GM18511 (cell line): ENCODE measurements around the gene LPXN.

Source experiments
- ATAC-seq: cut with Tn5 transposase; IDR thresholded peaks from one replicate; pipeline ENCODE4 v1.9.1; 2021; ENCODE audit warnings: mild to moderate bottlenecking, moderate library complexity; ENCODE audit not compliant: unreplicated experiment

The LPXN gene

DNA sequence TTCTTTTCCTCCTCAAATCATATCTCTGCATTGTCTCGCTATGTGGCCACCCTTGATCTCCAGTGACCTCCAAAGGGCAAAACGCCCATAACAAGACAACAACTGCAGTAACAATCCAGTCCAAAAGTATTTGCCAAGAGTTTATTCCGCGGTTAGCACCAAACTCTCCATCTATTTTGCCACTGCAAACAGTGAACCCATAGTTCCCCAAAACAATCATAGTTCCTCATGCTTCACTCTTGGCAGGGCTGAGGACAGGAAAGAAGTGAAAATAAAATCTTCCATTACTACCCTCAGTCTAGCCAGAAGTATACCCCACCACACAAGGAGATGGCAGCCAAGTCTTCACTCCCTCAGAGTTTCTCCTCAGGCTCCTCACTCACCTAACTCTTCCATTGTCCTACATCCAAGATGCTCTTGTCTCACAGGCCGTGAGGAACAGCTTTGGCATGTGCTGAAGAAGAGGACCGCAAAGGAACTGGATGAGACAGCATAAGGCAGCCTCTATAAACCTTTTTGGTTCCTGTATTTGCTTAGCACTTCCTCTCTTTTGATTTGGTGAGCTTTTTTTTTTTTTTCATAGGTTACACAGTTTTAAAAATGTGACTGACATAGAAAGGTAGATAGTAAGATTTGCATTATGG is at the start of gene LPXN:
Gene LPXN, minus strand, starts transcription at position 480 of the 644 bp plus-strand sequence. Its CDS starts 84 bp downstream, at position 396.
- ATAC-seq = no peak

DNA sequence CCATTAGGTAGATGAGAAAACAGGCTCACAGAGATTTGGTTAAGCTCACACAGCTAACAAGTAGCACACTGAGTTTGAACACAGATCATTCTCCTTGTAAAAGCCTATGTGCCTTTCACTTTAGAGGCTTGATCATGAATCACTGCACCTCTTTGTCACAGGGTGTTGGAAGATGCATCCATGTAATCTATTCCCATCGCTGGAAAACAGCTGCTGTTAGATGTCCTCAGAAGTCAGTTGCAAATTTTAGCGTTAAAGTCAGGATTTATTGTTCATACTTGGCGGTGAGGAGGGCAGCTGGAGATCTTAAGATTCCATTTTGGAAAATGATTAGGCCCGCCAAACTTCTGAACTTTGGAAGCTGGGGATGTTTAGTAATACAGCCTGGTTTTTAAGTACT is 49.4 kb upstream of the LPXN start:
- ATAC-seq = no peak

DNA sequence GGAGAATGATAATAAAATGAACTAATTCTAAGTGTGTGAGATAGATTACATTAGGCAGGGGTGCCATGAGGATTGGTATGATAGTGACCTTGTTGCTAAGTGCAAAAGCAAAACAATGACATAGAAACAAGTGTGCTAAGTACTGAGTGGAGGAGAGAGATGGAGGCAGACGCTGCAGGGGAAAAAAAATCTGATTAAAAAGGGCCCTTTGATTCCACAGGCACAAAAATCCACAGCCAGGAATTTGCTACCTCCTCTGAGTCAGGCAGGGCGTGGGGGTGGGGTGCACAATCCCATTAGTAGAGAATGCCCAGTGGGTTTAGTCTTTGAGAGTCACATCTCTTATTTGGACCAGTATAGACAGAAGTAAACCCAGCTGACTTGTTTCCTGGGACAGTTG is 46.7 kb upstream of the LPXN start, which contains the start of gene CNTF:
Gene CNTF, plus strand, starts transcription at position 322 of the 400 bp plus-strand sequence. CDS start 88 bp downstream, outside the sequence.
- no peak for ATAC-seq

DNA sequence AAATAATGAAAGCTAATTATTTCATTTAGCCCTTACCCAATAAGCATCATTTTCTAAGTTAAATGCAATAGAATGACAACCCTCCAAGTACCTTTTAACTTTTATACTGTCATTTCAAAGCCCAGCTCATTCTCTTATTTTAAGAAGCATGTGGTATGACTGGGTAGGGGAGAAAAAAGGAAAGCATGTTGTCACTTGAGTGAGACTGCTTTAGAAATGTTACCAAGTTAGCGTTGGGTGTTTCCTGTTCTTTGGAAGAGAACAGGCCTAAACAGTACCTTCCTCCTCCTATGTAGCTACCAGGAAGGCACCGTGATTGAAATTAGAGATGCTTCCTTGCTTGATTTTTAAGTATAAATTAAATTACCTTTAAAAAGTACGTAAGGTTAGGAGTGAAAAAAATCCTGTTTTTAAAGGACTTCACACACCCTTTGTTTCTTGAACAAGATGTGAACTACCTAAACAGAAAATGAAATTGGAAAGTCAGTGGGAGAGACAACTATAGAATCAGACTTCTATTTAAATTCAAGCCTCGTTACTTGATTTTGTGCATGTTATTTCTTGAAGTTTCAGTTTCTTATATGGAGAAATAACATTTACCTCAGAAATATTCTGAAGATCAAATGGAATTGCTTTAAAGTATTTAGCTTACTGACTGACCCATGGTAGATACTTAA is 46.1 kb upstream of the LPXN start:
- ATAC-seq = no peak

DNA sequence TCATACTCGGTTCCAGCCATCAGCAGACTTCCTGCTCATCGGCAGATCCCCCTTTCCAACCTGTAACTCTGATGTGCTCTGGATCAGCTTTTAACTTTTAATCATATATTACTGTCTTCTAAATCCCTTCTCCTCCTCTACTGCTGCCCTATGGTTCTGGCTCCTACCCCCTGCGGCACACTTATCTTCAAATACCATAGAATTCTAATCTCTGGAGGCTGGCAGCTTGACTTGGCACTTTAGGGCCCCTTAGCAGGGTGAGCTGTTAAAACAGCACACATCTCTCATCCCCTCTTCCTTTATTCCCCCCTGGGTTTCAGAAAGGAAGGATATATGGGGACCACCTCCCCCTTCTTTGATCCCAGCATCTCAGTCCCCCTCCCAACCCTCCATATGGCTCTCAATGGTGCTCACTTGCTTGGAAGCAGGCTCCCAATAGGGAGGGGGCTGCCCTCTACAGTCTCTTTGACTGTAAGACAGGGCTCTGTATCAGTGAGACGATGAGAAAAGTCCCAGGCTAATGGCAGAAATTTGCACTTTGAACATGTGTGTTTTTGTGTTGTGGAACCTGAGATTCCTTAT is 42.4 kb upstream of the LPXN start:
- ATAC-seq = no peak

DNA sequence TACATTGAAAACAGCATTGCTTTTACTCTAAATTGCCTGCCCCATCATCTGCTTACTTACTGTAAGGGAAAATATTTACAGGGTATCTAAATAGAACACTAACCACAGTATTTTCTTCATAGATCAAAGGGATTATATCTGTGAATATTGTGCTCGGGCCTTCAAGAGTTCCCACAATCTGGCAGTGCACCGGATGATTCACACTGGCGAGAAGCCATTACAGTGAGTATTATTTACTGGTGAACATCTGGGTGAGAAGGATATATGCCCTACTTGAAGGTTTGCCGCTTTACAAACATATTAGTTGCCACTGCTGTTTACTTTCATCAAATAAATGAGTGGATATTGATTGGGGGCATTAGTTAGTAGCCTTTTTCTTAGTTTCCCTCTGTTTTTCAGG is 40.9 kb upstream of the LPXN start:
- ATAC-seq = no peak

DNA sequence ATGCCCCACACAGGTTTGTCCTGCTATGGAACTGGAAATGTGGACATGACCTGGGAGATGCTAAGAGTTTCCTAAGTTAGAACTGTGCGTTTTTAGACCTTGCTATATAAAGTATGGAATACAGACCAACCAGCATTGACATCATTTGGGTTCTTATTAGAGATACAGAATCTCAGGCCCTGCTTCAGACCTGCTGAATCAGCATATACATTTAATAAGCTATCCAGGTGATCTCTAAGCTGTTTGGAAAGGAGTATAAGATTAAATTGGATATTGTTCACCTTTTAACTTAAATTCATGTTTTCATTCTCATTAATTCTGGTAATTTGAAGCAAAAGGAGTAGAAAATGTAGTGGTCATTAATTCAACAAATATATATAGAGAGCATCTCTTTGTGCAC is 39.9 kb upstream of the LPXN start:
- no peak for ATAC-seq

DNA sequence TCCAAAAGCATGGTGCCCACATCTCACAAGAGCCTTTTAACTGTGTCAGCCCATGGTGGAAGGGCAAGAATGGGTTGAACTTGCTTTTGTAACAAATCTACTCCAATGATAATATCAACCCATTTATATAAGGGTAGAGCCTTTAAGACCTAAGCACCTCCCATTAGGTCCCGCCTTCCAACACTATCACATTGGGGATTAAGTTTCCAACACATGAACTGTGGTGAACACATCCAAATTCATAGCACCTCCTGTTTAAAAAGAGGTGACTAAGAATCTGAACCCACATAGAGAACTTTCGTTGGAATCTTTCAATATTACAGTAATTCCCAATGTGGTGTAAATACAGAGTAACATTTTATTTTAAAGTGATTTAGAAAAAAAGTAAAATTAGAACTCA is 37.6 kb upstream of the LPXN start:
- no peak for ATAC-seq

DNA sequence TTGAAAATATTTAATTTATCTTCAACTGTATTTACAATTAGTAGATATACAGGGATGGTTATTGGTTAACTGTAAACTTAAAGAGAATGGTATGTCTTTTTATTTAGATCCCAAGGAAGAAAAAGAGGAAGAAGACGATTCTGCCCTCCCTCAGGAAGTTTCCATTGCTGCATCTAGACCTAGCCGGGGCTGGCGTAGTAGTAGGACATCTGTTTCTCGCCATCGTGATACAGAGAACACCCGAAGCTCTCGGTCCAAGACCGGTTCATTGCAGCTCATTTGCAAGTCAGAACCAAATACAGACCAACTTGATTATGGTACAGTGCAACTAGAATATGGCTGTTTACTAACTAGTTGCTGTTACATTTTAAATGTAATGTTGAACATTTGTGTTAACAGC is 34.1 kb upstream of the LPXN start:
- ATAC-seq = no peak

DNA sequence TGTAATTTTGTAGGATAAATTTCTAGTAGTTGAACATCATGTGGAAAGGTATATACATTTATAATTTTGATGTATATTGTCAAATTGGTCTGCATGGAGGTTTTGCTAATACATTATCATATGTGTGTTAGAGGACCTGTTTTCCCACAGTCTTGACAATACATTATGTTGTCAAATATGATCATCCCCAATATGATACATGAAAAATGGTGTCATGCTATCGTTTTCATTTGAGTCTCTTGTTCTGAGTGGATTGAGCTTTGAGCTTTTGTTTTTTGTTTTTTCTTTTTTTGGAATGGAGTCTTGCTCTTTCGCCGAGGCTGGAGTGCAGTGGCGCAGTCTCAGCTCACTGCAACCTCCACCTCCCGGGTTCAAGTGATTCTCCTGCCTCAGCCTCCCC is 32.7 kb upstream of the LPXN start:
- no peak for ATAC-seq

DNA sequence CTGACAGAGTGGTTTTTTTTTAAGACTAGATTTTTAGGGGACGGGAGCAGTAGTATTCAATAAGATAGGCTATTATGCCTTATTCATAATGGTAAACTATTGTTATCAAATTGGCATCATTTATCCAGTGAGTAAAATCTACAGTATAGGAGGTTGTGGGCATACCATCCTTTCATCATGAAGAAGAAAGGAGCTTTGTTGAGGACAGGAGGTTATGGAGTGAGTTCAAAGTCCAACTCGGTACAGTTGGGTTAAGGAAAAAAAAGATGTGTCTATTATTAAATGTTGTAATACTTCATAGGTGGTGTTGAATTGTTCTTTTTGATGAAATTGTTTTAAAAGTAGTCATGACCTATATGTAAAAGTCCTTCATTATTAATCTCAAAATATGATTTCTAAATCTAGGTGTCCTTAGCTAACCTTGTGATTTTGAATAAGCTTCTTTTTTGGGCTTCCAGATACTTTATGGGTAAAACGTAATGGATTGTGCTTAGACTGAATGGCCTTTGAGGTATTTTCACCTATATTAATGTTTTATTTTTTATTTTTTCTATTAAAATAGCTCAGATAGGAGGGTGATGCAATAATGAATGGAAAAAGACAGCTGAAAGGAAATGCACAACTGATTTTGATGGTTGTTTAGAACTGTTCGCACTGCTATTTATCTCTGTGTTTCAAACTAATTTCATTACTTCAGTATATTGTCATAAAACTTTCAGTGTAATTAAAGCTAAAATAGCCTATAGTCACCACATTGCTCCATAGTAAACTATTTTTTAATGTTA is 31.5 kb upstream of the LPXN start:
- ATAC-seq = no peak

DNA sequence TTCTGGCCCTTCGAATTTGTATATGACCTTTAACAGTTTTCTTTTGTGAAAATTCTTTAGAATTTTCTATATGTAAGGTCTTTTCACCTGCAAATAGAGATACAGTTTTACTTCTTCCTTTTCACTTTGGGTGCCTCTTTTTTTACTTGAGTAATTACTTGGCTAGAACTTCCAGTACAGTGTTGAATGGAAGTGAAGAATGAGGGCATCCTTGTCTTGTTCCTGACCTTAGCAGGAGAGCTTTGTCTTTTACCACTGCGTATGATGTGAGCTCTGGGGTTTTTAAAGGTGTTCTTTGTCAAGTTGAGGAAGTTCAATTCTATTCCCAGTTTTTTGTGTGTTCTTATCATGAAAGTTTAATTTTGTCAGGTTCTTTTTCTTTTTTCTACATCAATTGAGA is 24.9 kb upstream of the LPXN start:
- no peak for ATAC-seq

DNA sequence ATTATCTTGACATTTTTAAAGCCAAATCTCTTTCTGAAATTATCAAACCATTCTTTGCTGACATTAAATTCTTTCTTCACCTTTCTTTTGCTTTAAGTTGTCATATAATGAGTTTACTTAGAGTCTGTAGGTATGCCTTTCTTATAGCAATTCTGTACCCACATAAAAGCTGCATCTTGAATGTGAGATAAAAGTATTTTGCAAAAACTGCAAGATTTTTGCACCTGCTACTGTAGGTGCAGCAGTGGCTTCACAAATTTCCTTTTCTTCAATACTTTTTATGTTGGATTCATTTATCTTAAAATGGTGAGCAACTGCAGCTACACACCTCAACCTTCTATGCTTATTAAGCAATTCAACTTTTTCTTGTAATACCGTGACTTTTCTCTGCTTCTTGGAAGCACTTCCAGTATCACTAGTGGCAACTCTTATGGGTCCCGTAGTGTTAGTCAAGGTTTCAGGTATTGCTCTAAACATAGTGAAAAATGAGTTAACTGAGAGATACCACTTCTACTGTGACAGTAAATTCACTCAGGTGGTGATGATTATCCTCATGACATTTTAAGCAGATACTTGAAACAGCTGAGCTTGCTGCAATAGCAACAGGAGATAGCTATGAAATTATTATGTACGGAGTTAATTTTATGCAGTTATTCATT is 22.0 kb upstream of the LPXN start:
- no peak for ATAC-seq

DNA sequence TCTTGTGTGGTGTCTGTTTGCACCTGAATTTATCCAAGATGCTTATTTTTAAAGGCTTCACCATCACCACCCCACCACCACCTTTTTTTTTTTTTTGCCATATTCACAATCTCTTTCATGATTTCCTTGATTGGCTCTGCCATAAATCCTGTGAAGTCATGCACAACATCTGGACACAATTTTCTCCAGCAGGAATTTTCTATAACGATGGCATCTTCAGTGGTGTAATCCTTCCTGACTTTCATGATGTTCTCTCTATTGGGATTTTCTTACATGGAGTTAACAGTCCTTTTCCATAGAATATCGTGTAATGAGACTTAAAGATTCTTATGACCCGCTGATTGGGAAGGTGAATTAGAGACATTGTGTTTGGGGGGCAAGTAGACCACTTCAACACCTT is 21.0 kb upstream of the LPXN start:
- ATAC-seq = no peak

DNA sequence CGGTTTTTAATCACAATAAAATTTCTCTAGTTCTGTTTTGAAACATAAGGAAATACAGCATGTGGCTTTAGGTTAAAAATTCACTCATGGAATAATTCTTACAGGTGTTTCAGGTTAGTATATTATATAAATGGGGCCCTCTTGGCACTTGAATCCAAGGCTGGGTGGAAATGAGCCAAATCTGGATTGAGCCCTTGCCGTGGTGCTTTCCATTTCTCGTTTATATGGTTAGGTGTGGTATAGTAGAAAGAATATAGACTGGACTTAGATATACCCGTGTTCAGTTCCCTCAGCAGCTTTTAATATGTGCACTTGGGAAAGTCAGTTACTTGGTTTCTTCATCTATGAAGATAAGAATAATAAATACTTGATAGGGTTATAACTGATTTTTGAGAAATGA is 19.2 kb upstream of the LPXN start:
- no peak for ATAC-seq

DNA sequence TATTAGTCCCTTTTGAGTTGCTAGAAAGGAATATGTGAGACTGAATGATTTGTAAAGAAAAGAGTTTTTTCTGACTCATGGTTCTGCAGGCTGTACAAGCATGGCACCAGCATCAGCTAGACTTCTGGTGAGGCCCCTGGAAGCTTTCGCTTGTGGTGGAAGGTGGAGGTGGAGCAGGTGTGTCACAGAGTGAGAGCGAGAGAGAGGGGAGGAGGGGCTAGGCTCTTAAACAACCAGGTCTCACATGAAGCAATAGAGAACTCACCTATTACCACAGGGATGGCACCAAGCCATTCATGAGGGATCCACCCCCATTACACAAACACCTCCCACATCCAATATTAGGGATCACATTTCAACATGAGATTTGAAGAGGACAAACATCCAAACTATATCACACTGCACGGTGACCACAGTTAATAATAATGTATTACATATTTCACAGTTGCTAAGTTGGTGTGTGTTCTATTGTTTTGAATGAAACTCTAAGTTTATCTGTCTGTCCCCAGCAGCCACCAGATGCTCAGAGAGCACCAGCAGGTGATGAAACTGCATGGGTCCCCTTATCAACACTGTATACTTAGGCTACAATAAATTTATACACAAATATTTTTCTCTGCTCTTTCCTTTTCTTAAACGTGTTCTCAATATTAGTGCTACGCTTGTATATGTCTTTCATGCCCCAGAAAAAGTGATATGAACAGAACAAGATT is 17.3 kb upstream of the LPXN start:
- ATAC-seq = no peak

DNA sequence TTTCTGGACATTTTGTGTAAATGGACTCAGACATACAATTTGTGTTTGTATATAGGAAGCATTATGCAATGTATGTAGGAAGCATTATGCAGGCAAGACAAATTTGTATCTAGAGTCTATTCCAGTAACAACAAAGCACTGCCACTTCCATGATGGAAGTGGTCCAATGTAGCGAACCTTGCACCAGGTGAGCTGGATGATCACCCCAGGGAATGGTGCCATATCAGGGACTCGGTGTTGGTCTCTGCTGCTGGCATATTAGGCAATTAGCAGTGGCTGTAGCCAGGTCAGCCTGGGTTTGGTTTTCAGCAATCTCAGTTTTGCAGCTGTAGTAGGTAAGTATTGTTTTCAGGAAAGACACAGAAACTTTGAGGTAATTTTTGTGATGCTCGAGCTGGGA is 16.0 kb upstream of the LPXN start:
- ATAC-seq = no peak

DNA sequence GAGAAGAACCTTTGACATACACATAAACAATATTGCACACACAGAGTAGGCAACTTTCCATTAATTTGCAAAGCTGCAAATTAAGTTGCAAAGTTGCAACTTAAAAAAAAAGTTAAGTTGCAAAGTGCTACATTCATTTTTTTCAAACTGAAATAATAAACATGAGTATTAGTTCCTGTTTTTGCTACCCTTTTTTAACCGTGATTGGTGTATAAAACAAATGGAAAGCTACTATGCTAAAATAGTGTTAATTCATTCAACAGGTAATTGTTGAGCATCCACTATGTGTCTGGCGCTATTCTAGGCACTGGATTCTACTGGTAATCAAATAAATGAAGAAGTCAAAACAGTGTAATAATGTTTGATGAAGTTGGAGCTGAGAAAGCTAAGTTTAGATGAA is 11.3 kb upstream of the LPXN start:
- ATAC-seq = no peak

DNA sequence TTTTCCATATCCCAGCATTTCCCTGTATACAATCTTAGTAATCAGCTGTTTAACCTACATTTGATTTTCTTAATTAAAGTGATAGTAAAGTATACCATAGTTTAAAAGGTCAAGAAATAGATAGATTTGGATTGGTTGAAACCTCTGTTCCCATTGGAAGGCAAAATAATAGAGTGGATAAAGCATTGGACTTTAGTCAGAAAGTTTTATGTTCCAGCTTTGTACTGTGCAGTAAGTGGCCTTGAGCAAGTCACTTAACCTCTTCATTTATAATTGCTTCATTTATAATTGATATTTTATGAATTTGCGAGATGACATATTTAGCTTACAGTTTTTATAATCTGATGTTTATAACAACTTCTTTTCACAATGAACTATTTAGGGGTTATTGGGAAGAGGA is 6.8 kb upstream of the LPXN start:
- ATAC-seq = no peak

DNA sequence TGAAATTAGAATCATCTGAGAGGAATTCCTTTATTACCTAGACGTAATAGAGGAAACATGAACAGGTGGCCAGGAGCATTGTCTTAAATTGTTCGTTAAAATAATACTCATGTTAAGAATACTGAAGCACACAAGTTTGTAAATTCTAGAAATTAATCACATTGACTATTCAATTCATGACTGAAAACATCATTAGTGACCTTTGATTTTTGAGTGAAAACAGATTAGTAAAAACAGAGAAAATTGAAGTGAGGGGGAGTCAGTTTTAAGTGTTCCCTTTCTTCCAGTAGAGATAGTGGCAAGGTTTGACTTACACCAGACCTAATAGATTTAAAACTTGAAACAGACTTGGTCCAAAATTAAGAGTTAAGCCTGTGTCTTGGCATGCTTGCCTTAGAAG is 4.7 kb upstream of the LPXN start:
- ATAC-seq = no peak
